ENCODE data around the gene CTSW. TPM values are rescaled to one million over a fixed set of nuclear protein-coding genes. Genes with fewer than 3 reads are reported as not detected.

CTSW gene
- total RNA-seq, 1 donor from 2014 or later, result not detected

- H3K36me3 Mint-ChIP-seq (ENCODE audit: insufficient read depth), result no peaks in the 10 kb centered on the region
- no peaks in the 10 kb centered on the region for H3K9me3 Mint-ChIP-seq (ENCODE audit: low read depth)
- no peak for TF ChIP-seq CTCF (IDR thresholded peaks at IDR 0.05; ENCODE audit: unreplicated experiment)
- DNase-seq (ENCODE audit: low spot score, unreplicated experiment), result peak; percentile 64
- H3K27me3 Mint-ChIP-seq, result peaks cover 73% of the 10 kb centered on the region
- H3K4me1 Mint-ChIP-seq (ENCODE audit: low read depth), result peaks cover 1% of the 10 kb centered on the region
- H3K4me3 Mint-ChIP-seq (ENCODE audit: low read depth), result peak within 1 kb of the TSS; percentile 62
- peak within 1 kb of the TSS; percentile 85 for H3K27ac Mint-ChIP-seq
Observed at GRCh38 chr11:65900125-65900898, 20.7 kb downstream of the CTSW start, which contains the start of gene FOSL1. Gene FOSL1 (minus strand): TSS chr11:65900388. CDS start chr11:65900339, 49 bp downstream.

- peak overlapping the region; percentile 60 for H3K4me3 Mint-ChIP-seq (ENCODE audit: low read depth)
- DNase-seq (ENCODE audit: low spot score, unreplicated experiment), result no peak
- H3K27ac Mint-ChIP-seq, result no peak overlapping the region
- no peaks in the 10 kb centered on the region for H3K9me3 Mint-ChIP-seq (ENCODE audit: low read depth)
- no peak for TF ChIP-seq CTCF (IDR thresholded peaks at IDR 0.05; ENCODE audit: unreplicated experiment)
- no peaks in the 10 kb centered on the region for H3K36me3 Mint-ChIP-seq (ENCODE audit: insufficient read depth)
- H3K27me3 Mint-ChIP-seq, result peaks cover 70% of the 10 kb centered on the region
- peaks cover 1% of the 10 kb centered on the region for H3K4me1 Mint-ChIP-seq (ENCODE audit: low read depth)
Observed at GRCh38 chr11:65900899-65901180, 21.2 kb downstream of the CTSW start.

- no peak for DNase-seq (ENCODE audit: low spot score, unreplicated experiment)
- Mint-ChIP-seq H3K36me3 (ENCODE audit: insufficient read depth) (no peaks in the 10 kb centered on the region), H3K27me3 (peaks cover 66% of the 10 kb centered on the region), H3K9me3 (ENCODE audit: low read depth) (no peaks in the 10 kb centered on the region), H3K4me3 (ENCODE audit: low read depth) (no peak overlapping the region), H3K4me1 (ENCODE audit: low read depth) (peaks cover 1% of the 10 kb centered on the region), H3K27ac (no peak overlapping the region)
- no peak for TF ChIP-seq CTCF (IDR thresholded peaks at IDR 0.05; ENCODE audit: unreplicated experiment)
Observed at GRCh38 chr11:65903068-65903481, 23.4 kb downstream of the CTSW start.

- Mint-ChIP-seq H3K36me3 (ENCODE audit: insufficient read depth) (no peaks in the 10 kb centered on the region), H3K9me3 (ENCODE audit: low read depth) (no peaks in the 10 kb centered on the region), H3K4me1 (ENCODE audit: low read depth) (peaks cover under 1% of the 10 kb centered on the region), H3K27me3 (peaks cover 66% of the 10 kb centered on the region), H3K4me3 (ENCODE audit: low read depth) (no peak overlapping the region), H3K27ac (no peak overlapping the region)
- DNase-seq (ENCODE audit: low spot score, unreplicated experiment), result no peak
- TF ChIP-seq CTCF (IDR thresholded peaks at IDR 0.05; ENCODE audit: unreplicated experiment), result no peak
Observed at GRCh38 chr11:65903715-65904114, 24.1 kb downstream of the CTSW start.

GRCh38 chr11:65906602-65907001, 27.0 kb downstream of the CTSW start:
- no peak for TF ChIP-seq CTCF (IDR thresholded peaks at IDR 0.05; ENCODE audit: unreplicated experiment)
- no peaks in the 10 kb centered on the region for H3K4me1 Mint-ChIP-seq (ENCODE audit: low read depth)
- no peaks in the 10 kb centered on the region for H3K36me3 Mint-ChIP-seq (ENCODE audit: insufficient read depth)
- DNase-seq (ENCODE audit: low spot score, unreplicated experiment), result no peak
- H3K4me3 Mint-ChIP-seq (ENCODE audit: low read depth), result no peak overlapping the region
- H3K9me3 Mint-ChIP-seq (ENCODE audit: low read depth), result no peaks in the 10 kb centered on the region
- H3K27ac Mint-ChIP-seq, result no peak overlapping the region
- H3K27me3 Mint-ChIP-seq, result peaks cover 55% of the 10 kb centered on the region
